Measurements from ENCODE around the gene RASIP1.

The RASIP1 gene

DNA sequence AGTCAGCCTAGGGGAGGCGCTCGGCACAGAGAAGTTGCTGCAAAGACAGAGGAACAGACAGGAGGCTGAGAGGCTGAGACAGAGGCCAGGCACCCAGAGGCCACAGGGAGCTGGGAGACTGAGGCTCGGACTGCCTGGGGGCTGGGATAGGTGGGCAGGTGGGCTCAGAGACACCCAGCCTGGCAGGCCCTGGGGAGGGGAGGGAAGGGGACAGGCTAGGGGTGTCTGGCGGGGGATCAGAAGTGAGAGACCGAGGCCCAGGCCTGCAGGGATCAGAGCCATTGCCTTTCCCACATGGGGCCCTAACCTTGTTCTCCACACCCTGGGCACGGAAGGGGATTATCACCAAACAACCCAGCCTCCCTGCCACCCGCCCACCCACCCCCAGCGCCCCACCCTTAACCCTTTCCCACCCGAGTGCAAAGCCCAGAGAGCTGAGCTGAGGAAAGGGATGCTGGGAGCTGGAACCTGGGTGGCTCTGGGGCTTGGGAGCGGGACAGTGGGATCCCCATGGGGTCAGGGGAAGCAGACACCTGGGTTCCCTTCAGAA lies 68.9 kb downstream of the RASIP1 start:
- no peak for DNase-seq

DNA sequence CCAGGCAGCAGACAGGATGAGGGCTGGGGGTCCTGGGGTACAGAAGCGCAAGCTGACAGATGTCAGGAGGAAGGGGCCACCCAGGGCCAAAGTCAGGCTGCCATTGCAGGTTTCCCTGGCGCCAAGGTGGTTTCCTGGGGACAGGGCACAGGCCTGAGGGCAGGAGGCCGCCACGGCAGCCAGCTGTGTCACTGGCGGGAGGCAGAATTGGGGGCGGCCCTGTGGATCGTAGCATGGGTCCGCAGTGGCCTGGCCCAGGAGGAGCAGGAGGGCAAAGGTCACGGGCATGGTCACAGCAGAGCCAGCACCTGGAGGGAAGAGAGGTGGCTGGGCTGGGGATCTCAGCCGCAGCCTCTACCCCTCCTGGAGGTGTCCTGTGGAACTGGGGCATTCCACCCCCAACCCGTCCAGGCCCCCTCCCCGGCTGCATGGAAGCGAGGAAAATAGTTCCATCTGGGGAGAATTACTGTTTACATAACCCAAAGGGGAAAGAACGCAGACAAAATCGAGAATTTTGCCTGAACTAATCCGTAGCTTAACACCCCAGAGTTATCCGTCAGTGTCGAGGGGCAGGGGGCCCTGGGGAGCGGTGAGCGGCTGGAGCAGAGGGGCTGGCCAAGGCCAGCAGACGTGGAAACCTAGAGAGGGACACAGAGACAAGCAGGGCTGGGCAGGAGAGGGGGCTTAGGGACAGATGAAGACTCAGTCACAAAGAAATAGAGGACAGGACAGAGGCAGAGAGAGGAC lies 69.5 kb downstream of the RASIP1 start:
- DNase-seq: no peak

Measured in inflammatory macrophage (primary cell).